DMS114 treated with DMSO at 0.1 percent for 48 hours (cell line): ENCODE measurements around the gene SNRPD1.
"Not testable (repeated sequence)": the region's sequence is repeated elsewhere in the genome, so short reads cannot be mapped to it uniquely, and the experiment has no call there.

Source experiments
- DNase-seq: peaks from one replicate; lab custom pipeline; 2025; ENCODE audit not compliant: unreplicated experiment; lab: John Stamatoyannopoulos, UW

Gene SNRPD1

GRCh38 chr18:21634588-21635199, 22.6 kb downstream of the SNRPD1 start:
- no peak for DNase-seq

GRCh38 chr18:21636769-21637168, 24.7 kb downstream of the SNRPD1 start:
- no peak for DNase-seq

- DNase-seq, result no peak
Observed at GRCh38 chr18:21638822-21639221, 26.7 kb downstream of the SNRPD1 start.

GRCh38 chr18:21640375-21640774, 28.3 kb downstream of the SNRPD1 start:
- not testable (repeated sequence) for DNase-seq

GRCh38 chr18:21650311-21650710, 38.2 kb downstream of the SNRPD1 start:
- no peak for DNase-seq

GRCh38 chr18:21652073-21652472, 40.0 kb downstream of the SNRPD1 start:
- DNase-seq, result no peak

GRCh38 chr18:21653361-21653760, 41.2 kb downstream of the SNRPD1 start:
- no peak for DNase-seq

- no peak for DNase-seq
Observed at GRCh38 chr18:21656402-21656801, 44.3 kb downstream of the SNRPD1 start.

GRCh38 chr18:21660078-21660477, 48.0 kb downstream of the SNRPD1 start:
- no peak for DNase-seq

GRCh38 chr18:21662581-21662980, 50.5 kb downstream of the SNRPD1 start:
- DNase-seq, result no peak

- no peak for DNase-seq
Observed at GRCh38 chr18:21663578-21663977, 51.5 kb downstream of the SNRPD1 start.

GRCh38 chr18:21664069-21664468, 52.0 kb downstream of the SNRPD1 start:
- no peak for DNase-seq

GRCh38 chr18:21669736-21670285, 57.7 kb downstream of the SNRPD1 start:
- DNase-seq, result no peak

GRCh38 chr18:21672521-21673267, 60.6 kb downstream of the SNRPD1 start:
- no peak for DNase-seq

- not testable (repeated sequence) for DNase-seq
Observed at GRCh38 chr18:21675354-21675753, 63.2 kb downstream of the SNRPD1 start.

GRCh38 chr18:21678859-21679258, 66.7 kb downstream of the SNRPD1 start:
- no peak for DNase-seq

- no peak for DNase-seq
Observed at GRCh38 chr18:21680161-21680560, 68.0 kb downstream of the SNRPD1 start.

- no peak for DNase-seq
Observed at GRCh38 chr18:21682371-21683051, 70.4 kb downstream of the SNRPD1 start.
